Transverse colon (tissue), 4 donors: Measurements from ENCODE around the gene ORAI3. TPM values are rescaled to one million over a fixed set of nuclear protein-coding genes. Genes with fewer than 3 reads are reported as not detected.

Experiments used
- DNase-seq: peaks from one replicate; pipeline ENCODE4 v3.0.0-alpha.2; 2019
- H3K27ac ChIP-seq, 4 donors: fragments of 200-600 bp; sonication (generic); 2 replicates each; pipeline ENCODE4 v1.5.1; 2016 to 2018; ENCODE audit warnings: inconsistent platforms in 4 of 4
- H3K27me3 ChIP-seq: fragments of 200-600 bp; sonication (generic); 2 replicates; pipeline ENCODE4 v1.5.1; 2017; ENCODE audit warnings: inconsistent platforms
- H3K36me3 ChIP-seq, 4 donors: fragments of 200-600 bp; sonication (generic); 2 replicates each; pipeline ENCODE4 v1.5.1; 2017 to 2019; ENCODE audit warnings: inconsistent platforms in 4 of 4
- H3K4me1 ChIP-seq, 4 donors: fragments of 200-600 bp; sonication (generic); 2 replicates each; pipeline ENCODE4 v1.5.1; 2017 to 2020; ENCODE audit warnings: inconsistent platforms in 4 of 4
- H3K4me3 ChIP-seq, 4 donors: fragments of 200-600 bp; sonication (generic); 1 replicate in 1 of 4; 2 replicates in 3 of 4; pipeline versions ENCODE4 v1.5.1 to v1.6.1; 2017 to 2019; ENCODE audit warnings: inconsistent platforms in 4 of 4
- H3K9me3 ChIP-seq, 2 donors: fragments of 200-600 bp; sonication (generic); 2 replicates each; pipeline ENCODE4 v1.5.1; 2017 to 2019; ENCODE audit warnings: inconsistent platforms in 2 of 2
- EP300 ChIP-seq: sonication (generic); formaldehyde crosslinking; IDR thresholded peaks from one replicate; pipeline ENCODE4 v1.6.1; 2017; ENCODE audit warnings: antibody characterized with exemption, low read depth
- POLR2A ChIP-seq: fragments of 450-650 bp; IDR thresholded peaks from one replicate; pipeline ENCODE4 v1.6.1; 2016; ENCODE audit warnings: antibody characterized with exemption, mild to moderate bottlenecking, moderate library complexity
- POLR2AphosphoS5 ChIP-seq, 3 donors: sonication (generic); formaldehyde crosslinking; IDR thresholded peaks; one replicate each; pipeline ENCODE4 v1.6.1; 2016; ENCODE audit warnings: antibody characterized with exemption in 3 of 3
- WGBS, 2 donors: methylation state at CpG; one replicate each; pipeline ENCODE4 v1.1.5; 2018; ENCODE audit warnings: low coverage in 1 of 2; 5-methylcytosine and 5-hydroxymethylcytosine counted together
- in situ Hi-C, 4 donors: fragments of 200-750 bp; cut with MboI; loops; one replicate each; pipeline versions ENCODE4 v1.15.0 to v1.15.1; 2017; ENCODE audit warnings: low sequenced_read_pairs in 3 of 4, low pct_ligation_motif_present in 1 of 4, low pct_unique_long_range_greater_than_20kb in 1 of 4
- intact Hi-C: fragments of 100-400 bp; cut with DNase I; formaldehyde crosslinking; loops from one replicate; pipeline ENCODE4 v1.15.1; 2023; ENCODE audit warnings: low total_unique reads
- total RNA-seq, 4 donors: library from RNA; depleted of rRNA; stranded (reverse); fragments of >200 nt; gene quantifications; one replicate each; pipeline ENCODE4 v1.1.0, GENCODE V29; 2016
- TF ChIP-seq, protein P1 (sequence below), 5 experiments: fragments of 200-600 bp in 3 of 5; fragments of 450-650 bp in 2 of 5; sonication (generic) in 3 of 5; IDR thresholded peaks; 1 replicate in 2 of 5; 2 replicates in 3 of 5; pipeline ENCODE4 v1.5.1; 2016 to 2017; ENCODE audit warnings: antibody characterized with exemption in 5 of 5, inconsistent platforms in 3 of 5, mild to moderate bottlenecking in 2 of 5, moderate library complexity in 1 of 5

Gene ORAI3
- total RNA-seq, 4 donors from 2014 or later = 24.8 to 45.6 (median 31.3) TPM

GRCh38 chr16:30976486-30976885 lies 27.6 kb downstream of the ORAI3 start:
- TF ChIP-seq, protein P1, sequence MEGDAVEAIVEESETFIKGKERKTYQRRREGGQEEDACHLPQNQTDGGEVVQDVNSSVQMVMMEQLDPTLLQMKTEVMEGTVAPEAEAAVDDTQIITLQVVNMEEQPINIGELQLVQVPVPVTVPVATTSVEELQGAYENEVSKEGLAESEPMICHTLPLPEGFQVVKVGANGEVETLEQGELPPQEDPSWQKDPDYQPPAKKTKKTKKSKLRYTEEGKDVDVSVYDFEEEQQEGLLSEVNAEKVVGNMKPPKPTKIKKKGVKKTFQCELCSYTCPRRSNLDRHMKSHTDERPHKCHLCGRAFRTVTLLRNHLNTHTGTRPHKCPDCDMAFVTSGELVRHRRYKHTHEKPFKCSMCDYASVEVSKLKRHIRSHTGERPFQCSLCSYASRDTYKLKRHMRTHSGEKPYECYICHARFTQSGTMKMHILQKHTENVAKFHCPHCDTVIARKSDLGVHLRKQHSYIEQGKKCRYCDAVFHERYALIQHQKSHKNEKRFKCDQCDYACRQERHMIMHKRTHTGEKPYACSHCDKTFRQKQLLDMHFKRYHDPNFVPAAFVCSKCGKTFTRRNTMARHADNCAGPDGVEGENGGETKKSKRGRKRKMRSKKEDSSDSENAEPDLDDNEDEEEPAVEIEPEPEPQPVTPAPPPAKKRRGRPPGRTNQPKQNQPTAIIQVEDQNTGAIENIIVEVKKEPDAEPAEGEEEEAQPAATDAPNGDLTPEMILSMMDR (IDR thresholded peaks at IDR 0.05) = no peak
- TF ChIP-seq POLR2AphosphoS5 (IDR thresholded peaks at IDR 0.05) (no peak), EP300 (no peak), POLR2A (no peak)
- intact Hi-C loops = no loop called here
- DNase-seq = no peak
- Histone ChIP-seq H3K9me3 (no peaks in the 10 kb centered on the region), H3K27ac (no peak overlapping the region), H3K27me3 (no peaks in the 10 kb centered on the region), H3K36me3 (peaks cover 0 to 57% (median 22%) of the 10 kb centered on the region in 4 donors), H3K4me3 (no peak overlapping the region), H3K4me1 (no peaks in the 10 kb centered on the region)
- in situ Hi-C loops = loop anchor here in 3 of 4 donors (25.0 kb wide), 4 partner anchors 186 to 886 kb away; partner anchors contain the start of genes COX6A2 (in 2 of the 3), ZNF267 (in 2 of the 3), ZNF843 (in 2 of the 3) and ARMC5 (in 1 of the 3)
- 79% methylated on average over 4 of the region's 4 CpGs for WGBS, 2 donors

- intact Hi-C loops = no loop called here
- H3K27me3 ChIP-seq = no peaks in the 10 kb centered on the region
- H3K36me3 ChIP-seq = peaks cover 0 to 47% (median 17%) of the 10 kb centered on the region in 4 donors
- no peak overlapping the region for H3K4me3 ChIP-seq
- in situ Hi-C loops = loop anchor here in 3 of 4 donors (25.0 kb wide), 4 partner anchors 185 to 885 kb away; partner anchors contain the start of genes COX6A2 (in 2 of the 3), ZNF267 (in 2 of the 3), ZNF843 (in 2 of the 3) and ARMC5 (in 1 of the 3)
- no peak overlapping the region for H3K27ac ChIP-seq
- TF ChIP-seq POLR2AphosphoS5 (IDR thresholded peaks at IDR 0.05) = no peak
- TF ChIP-seq EP300 = no peak
- TF ChIP-seq, protein P1 (IDR thresholded peaks at IDR 0.05) = no peak
- TF ChIP-seq POLR2A = no peak
- DNase-seq = no peak
- H3K9me3 ChIP-seq = no peaks in the 10 kb centered on the region
- 86% methylated on average over 17 of the region's 17 CpGs; no CpG with 5 or more reads in 1 of the 2 donors for WGBS, 2 donors
- H3K4me1 ChIP-seq = no peaks in the 10 kb centered on the region
These were observed 28.6 kb downstream of the ORAI3 start for GRCh38 chr16:30977502-30977901.

GRCh38 chr16:30979170-30980022 lies 30.5 kb downstream of the ORAI3 start:
- WGBS, 2 donors = 93% methylated on average over 54 of the region's 62 CpGs; no CpG with 5 or more reads in 1 of the 2 donors
- no peaks in the 10 kb centered on the region for H3K9me3 ChIP-seq
- no peaks in the 10 kb centered on the region for H3K27me3 ChIP-seq
- intact Hi-C loops = no loop called here
- H3K4me1 ChIP-seq = no peaks in the 10 kb centered on the region
- peaks cover 0 to 32% (median 10%) of the 10 kb centered on the region in 4 donors for H3K36me3 ChIP-seq
- DNase-seq = no peak
- H3K27ac ChIP-seq = no peak overlapping the region
- in situ Hi-C loops = loop anchor here (10.0 to 25.0 kb wide), 6 partner anchors 115 to 885 kb away; partner anchors contain the start of genes COX6A2 (in 2 of the 4), ZNF267 (in 2 of the 4), ZNF843 (in 2 of the 4) and ARMC5 (in 1 of the 4)
- no peak overlapping the region for H3K4me3 ChIP-seq
- TF ChIP-seq, protein P1 (IDR thresholded peaks at IDR 0.05) = no peak
- TF ChIP-seq EP300 (no peak), POLR2AphosphoS5 (IDR thresholded peaks at IDR 0.05) (no peak), POLR2A (no peak)

- Histone ChIP-seq H3K4me3 (no peak overlapping the region), H3K9me3 (no peaks in the 10 kb centered on the region), H3K27ac (no peak overlapping the region), H3K36me3 (peaks cover 0 to 26% (median 9%) of the 10 kb centered on the region in 4 donors), H3K27me3 (no peaks in the 10 kb centered on the region), H3K4me1 (peaks cover 0 to under 1% (median 0%) of the 10 kb centered on the region in 4 donors)
- in situ Hi-C loops (loop anchor here (10.0 to 25.0 kb wide), 6 partner anchors 115 to 885 kb away; partner anchors contain the start of genes COX6A2 (in 2 of the 4), ZNF267 (in 2 of the 4), ZNF843 (in 2 of the 4) and ARMC5 (in 1 of the 4)), intact Hi-C loops (no loop called here)
- no peak for TF ChIP-seq EP300
- no peak for TF ChIP-seq POLR2A
- no peak for TF ChIP-seq POLR2AphosphoS5 (IDR thresholded peaks at IDR 0.05)
- TF ChIP-seq, protein P1 (IDR thresholded peaks at IDR 0.05) = no peak
- WGBS, 2 donors = 94% methylated on average over 15 of the region's 15 CpGs; no CpG with 5 or more reads in 1 of the 2 donors
- DNase-seq = no peak
These were observed 31.1 kb downstream of the ORAI3 start for GRCh38 chr16:30980023-30980371.
